Prostate gland (tissue), 2 donors: ENCODE measurements around the gene RADIL. TPM values are rescaled to one million over a fixed set of nuclear protein-coding genes. Genes with fewer than 3 reads are reported as not detected.

Experiments used
- DNase-seq: peaks from one replicate; pipeline ENCODE4 v3.0.0-alpha.2; 2019; ENCODE audit warnings: low spot score
- H3K27ac ChIP-seq, 2 donors: fragments of 200-600 bp; sonication (generic); 2 replicates each; pipeline ENCODE4 v1.5.1; 2017 to 2019
- H3K27me3 ChIP-seq: fragments of 200-600 bp; sonication (generic); replicated peaks from 2 replicates; pipeline ENCODE4 v1.5.1; 2019; ENCODE audit not compliant: insufficient read depth
- H3K36me3 ChIP-seq, 2 donors: fragments of 200-600 bp; sonication (generic); 1 replicate in 1 of 2; 2 replicates in 1 of 2; pipeline versions ENCODE4 v1.5.1 to v1.8.1; 2017 to 2019
- H3K4me1 ChIP-seq: fragments of 200-600 bp; sonication (generic); replicated peaks from 2 replicates; pipeline ENCODE4 v1.5.1; 2019
- H3K4me3 ChIP-seq, 2 donors: fragments of 200-600 bp; sonication (generic); 2 replicates each; pipeline ENCODE4 v1.5.1; 2017 to 2019
- H3K9me3 ChIP-seq: fragments of 200-600 bp; sonication (generic); 2 replicates; pipeline ENCODE4 v1.5.1; 2017
- CTCF ChIP-seq, 4 experiments: fragments of 200-600 bp in 2 of 4; fragments of 450-650 bp in 2 of 4; sonication (generic) in 2 of 4; IDR thresholded peaks; 1 replicate in 3 of 4; 2 replicates in 1 of 4; pipeline ENCODE4 v1.5.1; 2016 to 2019; ENCODE audit warnings: antibody characterized with exemption in 4 of 4, mild to moderate bottlenecking in 2 of 4, moderate library complexity in 2 of 4
- POLR2A ChIP-seq: fragments of 450-650 bp; IDR thresholded peaks from one replicate; pipeline ENCODE4 v1.6.1; 2016; ENCODE audit warnings: antibody characterized with exemption, mild to moderate bottlenecking
- POLR2AphosphoS5 ChIP-seq: sonication (generic); formaldehyde crosslinking; IDR thresholded peaks from one replicate; pipeline ENCODE4 v1.6.1; 2017; ENCODE audit warnings: antibody characterized with exemption
- WGBS: methylation state at CpG from one replicate; pipeline ENCODE4 v1.1.5; 2018; 5-methylcytosine and 5-hydroxymethylcytosine counted together
- intact Hi-C: fragments of 100-400 bp; cut with DNase I; formaldehyde crosslinking; loops from one replicate; pipeline ENCODE4 v1.14.2; 2022
- total RNA-seq, 2 donors: library from RNA; depleted of rRNA; stranded (reverse); fragments of >200 nt; gene quantifications; one replicate each; pipeline ENCODE4 v1.1.0, GENCODE V29; 2016

Gene RADIL
- total RNA-seq, 2 donors from 2014 or later: 1.8 to 12.0 TPM

GRCh38 chr7:4825081-4825480 is 58.4 kb downstream of the RADIL start:
- H3K27ac ChIP-seq: no peak overlapping the region
- intact Hi-C loops: no loop called here
- no peaks in the 10 kb centered on the region for H3K36me3 ChIP-seq
- H3K9me3 ChIP-seq: no peaks in the 10 kb centered on the region
- H3K27me3 ChIP-seq: no peaks in the 10 kb centered on the region
- DNase-seq: no peak
- H3K4me3 ChIP-seq: no peak overlapping the region
- no peaks in the 10 kb centered on the region for H3K4me1 ChIP-seq
- 86% methylated on average over 15 of the region's 15 CpGs for WGBS
- TF ChIP-seq POLR2AphosphoS5 (no peak), POLR2A (no peak), CTCF (IDR thresholded peaks at IDR 0.05) (no peak)

GRCh38 chr7:4824120-4824775 is 59.3 kb downstream of the RADIL start:
- no peak for DNase-seq
- intact Hi-C loops: no loop called here
- H3K27ac ChIP-seq: no peak overlapping the region

GRCh38 chr7:4823441-4824119 is 59.9 kb downstream of the RADIL start:
- DNase-seq: no peak
- intact Hi-C loops: no loop called here
- Histone ChIP-seq H3K27ac (no peak overlapping the region), H3K4me3 (no peak overlapping the region), H3K4me1 (no peaks in the 10 kb centered on the region), H3K36me3 (no peaks in the 10 kb centered on the region), H3K27me3 (no peaks in the 10 kb centered on the region), H3K9me3 (no peaks in the 10 kb centered on the region)
- WGBS: 72% methylated on average over 14 of the region's 14 CpGs
- TF ChIP-seq CTCF (IDR thresholded peaks at IDR 0.05): no peak
- no peak for TF ChIP-seq POLR2A
- TF ChIP-seq POLR2AphosphoS5: no peak

More at GRCh38 chr7:4824120-4824775, 59.3 kb downstream of the RADIL start:
- 83% methylated on average over 20 of the region's 20 CpGs for WGBS
- H3K4me1 ChIP-seq: no peaks in the 10 kb centered on the region
- TF ChIP-seq CTCF (IDR thresholded peaks at IDR 0.05) (no peak), POLR2AphosphoS5 (no peak), POLR2A (no peak)
- H3K27me3 ChIP-seq: no peaks in the 10 kb centered on the region
- H3K9me3 ChIP-seq: no peaks in the 10 kb centered on the region
- no peak overlapping the region for H3K4me3 ChIP-seq
- H3K36me3 ChIP-seq: no peaks in the 10 kb centered on the region

GRCh38 chr7:4822677-4823076 is 60.8 kb downstream of the RADIL start:
- Histone ChIP-seq H3K4me1 (no peaks in the 10 kb centered on the region), H3K36me3 (no peaks in the 10 kb centered on the region), H3K27me3 (no peaks in the 10 kb centered on the region), H3K4me3 (no peak overlapping the region), H3K27ac (no peak overlapping the region), H3K9me3 (no peaks in the 10 kb centered on the region)
- no peak for TF ChIP-seq POLR2A
- no peak for TF ChIP-seq POLR2AphosphoS5
- TF ChIP-seq CTCF (IDR thresholded peaks at IDR 0.05): no peak
- 77% methylated on average over 9 of the region's 9 CpGs for WGBS
- no peak for DNase-seq
- intact Hi-C loops: no loop called here

GRCh38 chr7:4820967-4821471 is 62.5 kb downstream of the RADIL start:
- no peak for DNase-seq
- TF ChIP-seq POLR2AphosphoS5: no peak
- no peak for TF ChIP-seq POLR2A
- no peak for TF ChIP-seq CTCF (IDR thresholded peaks at IDR 0.05)
- H3K9me3 ChIP-seq: no peaks in the 10 kb centered on the region
- intact Hi-C loops: no loop called here
- H3K4me1 ChIP-seq: no peaks in the 10 kb centered on the region
- WGBS: 85% methylated on average over 20 of the region's 20 CpGs
- no peak overlapping the region for H3K27ac ChIP-seq
- H3K27me3 ChIP-seq: no peaks in the 10 kb centered on the region
- no peak overlapping the region for H3K4me3 ChIP-seq
- H3K36me3 ChIP-seq: no peaks in the 10 kb centered on the region
